BJ (cell line): ENCODE results near the gene ABCC1. TPM values are rescaled to one million over a fixed set of nuclear protein-coding genes. Genes with fewer than 3 reads are reported as not detected.

ENCODE experiments used
- CTCF ChIA-PET: fragments of 350-600 bp; formaldehyde crosslinking; extraction: SDS; loops from one replicate; lab custom pipeline; 2021; ENCODE audit warnings: antibody characterized with exemption, inconsistent platforms; lab: Yijun Ruan, JAX
- POLR2A ChIA-PET: fragments of 300-600 bp; sonication (Branson Sonifier 250); formaldehyde crosslinking; extraction: SDS; loops from one replicate; lab custom pipeline; 2021; ENCODE audit warnings: antibody characterized with exemption; lab: Charles Lee
- DNase-seq: peaks from one replicate; pipeline ENCODE4 v3.0.0-alpha.2; 2011; ENCODE audit warnings: low read depth
- H3K27me3 ChIP-seq: 2 replicates; pipeline ENCODE4 v1.6.0; 2011; ENCODE audit warnings: low read length; ENCODE audit not compliant: control insufficient read depth, insufficient read depth
- H3K36me3 ChIP-seq: 2 replicates; pipeline ENCODE4 v1.5.1; 2011; ENCODE audit warnings: low read length; ENCODE audit not compliant: control insufficient read depth, insufficient read depth
- H3K4me3 ChIP-seq: 2 replicates; pipeline ENCODE4 v1.5.1; 2011; ENCODE audit warnings: low read depth, mild to moderate bottlenecking, control low read depth, low read length
- CTCF ChIP-seq: IDR thresholded peaks from 2 replicates; pipeline ENCODE4 v1.5.1; 2011; ENCODE audit warnings: low read depth, mild to moderate bottlenecking, control low read depth, inconsistent platforms, low read length, moderate library complexity; ENCODE audit not compliant: insufficient read depth
- polyA minus RNA-seq: library from RNA; depleted of rRNA, polyadenylated mRNA; stranded (reverse); fragments of >200 nt; gene quantifications from 2 replicates; pipeline ENCODE4 v1.2.3, GENCODE V29; 2011; rRNA and poly(A)+ RNA removed
- polyA plus RNA-seq: library from polyadenylated mRNA; depleted of rRNA; stranded (reverse); fragments of >200 nt; gene quantifications from 2 replicates; pipeline ENCODE4 v1.2.3, GENCODE V29; 2011; rRNA removed

Gene ABCC1
- polyA plus RNA-seq (17.0 and 27.3 TPM in 2 replicates), polyA minus RNA-seq (80.7 and 92.3 TPM in 2 replicates)

GRCh38 chr16:15949210-15950160 lies at the start of gene ABCC1:
TSS of gene ABCC1 (plus strand) at chr16:15949616. CDS start at chr16:15949752, 136 bp downstream.
- CTCF ChIA-PET = interaction anchor here (0.6 to 1.0 kb wide), 3 partner anchors 53 to 74 kb away, joined by 3 to 4 read pairs (median 4); partner anchors contain the start of gene CEP20
- Histone ChIP-seq H3K4me3 (peak within 1 kb of the TSS; percentile 82), H3K36me3 (no peaks in the 10 kb centered on the region; the same call in none of the 2 replicates), H3K27me3 (no peaks in the 10 kb centered on the region)
- 0 out of 2 replicates have a peak, but pooled peaks have one; percentile 1 for TF ChIP-seq CTCF
- DNase-seq = no peak
- POLR2A ChIA-PET = no interaction called here

- ChIA-PET POLR2A (interaction anchor here (0.5 kb wide), 1 partner anchor 29 kb away, joined by 3 read pairs; no protein-coding TSS in a partner anchor), CTCF (interaction anchor here (1.3 to 1.7 kb wide), 2 partner anchors 12 to 25 kb away, joined by 4 to 5 read pairs; partner anchors contain the start of gene CEP20)
- Histone ChIP-seq H3K36me3 (no peaks in the 10 kb centered on the region), H3K4me3 (no peak overlapping the region), H3K27me3 (no peaks in the 10 kb centered on the region)
- no peak for DNase-seq
- TF ChIP-seq CTCF = no peak
Measured at GRCh38 chr16:15900357-15900756, 49.1 kb upstream of the ABCC1 start.

GRCh38 chr16:15900901-15901500 lies 48.4 kb upstream of the ABCC1 start:
- ChIA-PET CTCF (interaction anchor here (1.2 to 1.7 kb wide), 2 partner anchors 26 kb away, joined by 3 to 4 read pairs; no protein-coding TSS in a partner anchor), POLR2A (interaction anchor here (0.5 kb wide), 1 partner anchor 29 kb away, joined by 3 read pairs; no protein-coding TSS in a partner anchor)
- H3K36me3 ChIP-seq = no peaks in the 10 kb centered on the region
- no peak overlapping the region for H3K4me3 ChIP-seq
- no peak for TF ChIP-seq CTCF
- no peak for DNase-seq
- H3K27me3 ChIP-seq = no peaks in the 10 kb centered on the region

- ChIA-PET POLR2A (no interaction called here), CTCF (interaction anchor here (0.6 kb wide), 1 partner anchor 138 kb away, joined by 3 read pairs; no protein-coding TSS in a partner anchor)
- Histone ChIP-seq H3K4me3 (no peak overlapping the region), H3K36me3 (no peaks in the 10 kb centered on the region), H3K27me3 (no peaks in the 10 kb centered on the region)
- TF ChIP-seq CTCF = no peak
- no peak for DNase-seq
Measured at GRCh38 chr16:15903960-15904359, 45.5 kb upstream of the ABCC1 start.

GRCh38 chr16:15906439-15906838 lies 43.0 kb upstream of the ABCC1 start:
- no peaks in the 10 kb centered on the region for H3K27me3 ChIP-seq
- no peaks in the 10 kb centered on the region for H3K36me3 ChIP-seq
- no peak for TF ChIP-seq CTCF
- POLR2A ChIA-PET = no interaction called here
- CTCF ChIA-PET = no interaction called here
- no peak for DNase-seq
- no peak overlapping the region for H3K4me3 ChIP-seq
